HG02938 (cell line): ENCODE data around the gene NEAT1.

Source experiments
- ATAC-seq: cut with Tn5 transposase; IDR thresholded peaks from one replicate; pipeline ENCODE4 v1.9.1; 2021; ENCODE audit warnings: mild to moderate bottlenecking, moderate library complexity; ENCODE audit not compliant: unreplicated experiment

Gene NEAT1

GRCh38 chr11:65433657-65434056 is 11.1 kb downstream of the NEAT1 start:
- no peak for ATAC-seq

DNA sequence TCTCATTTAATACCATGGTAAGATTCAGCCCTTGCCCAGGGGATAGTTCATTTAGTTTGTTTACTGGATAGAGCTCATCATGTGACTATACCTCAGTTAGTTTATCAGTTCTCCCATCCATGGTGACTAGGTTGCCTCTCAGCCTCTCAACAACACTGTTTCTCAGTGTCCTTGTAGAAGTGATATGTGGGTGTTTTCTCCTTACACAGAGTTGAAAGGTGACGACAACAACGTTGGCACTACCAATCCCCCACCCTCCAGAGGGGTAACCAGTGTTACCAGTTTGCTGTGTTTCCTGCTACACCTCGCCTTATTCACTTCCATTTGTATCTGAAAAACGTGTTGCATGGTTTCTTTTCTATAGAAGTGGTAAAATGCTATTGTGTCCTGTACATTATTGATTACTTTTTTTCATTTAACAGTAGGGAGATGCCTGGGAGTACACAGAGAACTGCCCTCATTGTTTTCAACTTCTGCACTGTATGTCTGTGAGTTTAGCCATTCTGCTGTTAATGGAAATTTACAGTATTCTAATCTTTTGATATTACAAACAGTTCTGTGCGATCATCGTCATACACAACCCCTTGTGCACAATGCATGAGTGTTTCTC is 11.6 kb downstream of the NEAT1 start:
- no peak for ATAC-seq

GRCh38 chr11:65434667-65435410 is 12.2 kb downstream of the NEAT1 start:
- ATAC-seq, result no peak

- ATAC-seq, result no peak
These were observed 12.9 kb downstream of the NEAT1 start for GRCh38 chr11:65435411-65435931.

DNA sequence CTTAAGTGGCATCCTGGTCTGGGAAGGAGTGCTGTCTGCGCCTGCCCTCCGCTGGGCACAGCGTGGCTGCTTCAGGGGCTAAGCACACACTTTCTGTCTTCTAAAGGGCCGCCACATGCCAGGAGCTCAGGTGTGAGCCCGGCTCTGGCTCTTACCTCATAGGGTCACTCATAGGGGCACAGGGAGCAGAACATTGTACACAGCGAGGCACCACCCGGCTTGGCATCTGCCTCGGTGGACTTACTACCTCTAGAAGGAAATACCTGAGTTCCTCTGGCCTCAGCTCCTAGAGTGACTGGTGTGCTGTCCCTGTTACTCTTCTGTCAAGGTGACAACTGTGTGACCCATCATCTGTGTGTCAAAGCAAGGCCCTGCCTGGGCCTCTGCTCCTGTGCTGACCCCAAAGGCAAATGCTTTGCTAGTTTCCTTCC is 13.4 kb downstream of the NEAT1 start:
- ATAC-seq, result no peak

- ATAC-seq, result no peak
These were observed 13.9 kb downstream of the NEAT1 start for GRCh38 chr11:65436412-65437032.

GRCh38 chr11:65437436-65438227 is 15.0 kb downstream of the NEAT1 start:
- no peak for ATAC-seq

DNA sequence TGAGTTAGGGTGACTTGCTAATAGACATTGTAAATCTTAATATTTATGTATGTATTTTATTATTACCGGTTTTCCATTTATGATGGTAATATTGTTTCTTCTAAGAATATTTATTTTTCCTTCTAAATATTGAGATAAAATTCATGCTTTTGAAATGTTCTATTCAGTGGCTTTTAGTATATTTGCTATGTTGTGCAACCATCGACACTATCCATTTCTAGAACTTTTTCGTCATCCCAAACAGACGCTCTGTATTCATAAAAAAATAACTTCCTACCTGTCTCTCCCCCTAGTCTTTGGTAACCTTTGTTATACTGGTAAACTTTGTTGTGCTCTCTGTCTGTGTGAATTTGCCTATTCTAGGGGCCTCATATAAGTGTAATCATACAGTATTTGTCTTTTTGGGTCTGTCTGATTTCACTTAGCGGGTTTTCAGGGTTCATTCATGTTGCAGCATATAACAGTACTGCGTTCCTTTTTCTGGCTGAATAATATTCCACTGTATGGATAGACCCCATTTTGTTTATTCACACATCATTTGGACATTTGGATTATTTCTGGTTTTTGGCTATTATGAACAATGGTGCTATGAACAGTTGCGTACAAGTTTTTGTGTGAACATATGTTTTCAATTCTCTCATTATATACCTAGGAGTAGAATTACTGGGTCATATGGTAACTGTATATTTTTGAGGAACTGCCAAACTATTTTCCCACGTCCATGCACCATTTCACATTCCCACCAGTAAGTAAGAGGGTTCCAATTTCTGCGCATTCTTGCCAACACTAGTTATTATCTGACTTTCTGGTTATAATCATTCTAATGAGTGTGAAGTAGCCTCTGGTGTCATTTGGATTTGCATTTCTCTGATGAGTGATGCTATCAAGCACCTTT is 15.9 kb downstream of the NEAT1 start:
- no peak for ATAC-seq

- ATAC-seq, result no peak
These were observed 17.0 kb downstream of the NEAT1 start for GRCh38 chr11:65439331-65440181.

- no peak for ATAC-seq
These were observed 18.4 kb downstream of the NEAT1 start for GRCh38 chr11:65440831-65441499.

DNA sequence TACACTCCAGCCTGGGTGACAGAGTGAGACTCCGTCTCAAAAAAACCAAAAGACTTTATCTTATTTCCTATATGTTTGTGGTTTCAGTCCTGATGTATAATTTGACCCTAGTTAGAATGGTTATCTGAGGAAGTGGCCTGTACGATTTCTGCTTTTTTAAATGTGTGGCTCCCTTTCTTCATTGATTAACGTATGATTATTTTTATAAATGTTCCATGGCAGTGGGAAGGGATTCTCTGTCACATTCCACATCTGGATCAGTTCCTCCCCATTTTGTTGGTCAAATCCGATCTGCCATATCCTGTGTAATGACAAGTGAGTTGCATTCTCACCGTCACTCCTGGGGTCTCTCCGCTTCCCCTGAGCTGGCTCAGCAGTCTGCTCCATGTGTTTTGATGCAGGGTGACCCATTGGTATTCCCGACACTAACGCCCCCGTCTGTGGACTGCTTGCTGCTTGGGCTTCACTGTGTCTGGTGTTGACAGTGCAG is 20.3 kb downstream of the NEAT1 start:
- ATAC-seq, result no peak

DNA sequence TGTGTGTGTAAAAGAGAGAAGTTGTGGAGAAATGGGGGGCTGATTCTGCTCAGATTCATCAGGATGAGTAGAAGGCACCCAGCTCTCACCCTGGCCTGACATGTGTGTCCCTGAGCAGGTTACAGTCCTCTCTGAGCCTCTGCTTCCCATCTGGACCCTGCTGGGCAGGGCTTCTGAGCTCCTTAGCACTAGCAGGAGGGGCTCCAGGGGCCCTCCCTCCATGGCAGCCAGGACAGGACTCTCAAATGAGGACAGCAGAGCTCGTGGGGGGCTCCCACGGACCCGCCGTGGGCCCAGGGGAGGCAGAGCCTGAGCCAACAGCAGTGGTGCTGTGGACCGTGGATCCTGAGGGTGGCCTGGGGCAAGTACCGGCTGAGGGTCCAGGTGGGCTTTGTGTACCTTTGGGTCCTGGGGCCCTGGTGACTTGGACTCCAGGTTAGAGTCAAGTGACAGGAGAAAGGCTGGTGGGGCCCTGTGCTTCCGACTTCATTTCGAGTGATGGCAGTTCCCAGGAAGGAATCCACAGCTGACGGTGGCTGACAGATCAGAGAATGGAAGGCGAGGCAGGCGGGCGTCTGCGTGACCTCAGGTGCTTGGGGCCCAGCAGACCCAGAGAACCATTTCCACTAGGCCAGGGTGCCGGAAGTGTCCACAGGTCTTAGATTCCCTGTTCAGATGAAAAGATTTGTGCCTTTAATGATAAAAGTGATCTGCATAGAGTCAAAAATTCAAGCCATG is 21.9 kb downstream of the NEAT1 start:
- ATAC-seq, result no peak

DNA sequence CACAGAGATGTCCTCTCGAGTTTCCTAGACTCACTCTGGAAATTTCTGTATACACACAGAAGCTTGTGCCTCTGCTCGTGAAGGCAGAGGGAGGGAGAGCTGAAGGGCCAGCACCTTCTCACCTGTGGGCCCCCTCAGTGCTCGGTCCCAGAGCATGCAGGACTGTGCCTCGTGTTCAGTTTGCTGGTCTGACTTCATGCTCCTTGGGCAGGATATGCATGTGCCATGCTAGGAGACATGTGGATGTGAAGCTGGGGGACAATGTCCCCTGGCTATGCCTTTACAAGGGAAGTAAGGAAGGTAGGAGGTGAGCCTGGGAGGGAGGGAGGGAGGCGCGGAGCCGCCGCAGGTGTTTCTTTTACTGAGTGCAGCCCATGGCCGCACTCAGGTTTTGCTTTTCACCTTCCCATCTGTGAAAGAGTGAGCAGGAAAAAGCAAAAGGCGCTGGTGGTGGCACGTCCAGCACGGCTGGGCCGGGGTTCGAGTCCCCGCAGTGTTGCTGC is 22.6 kb downstream of the NEAT1 start:
- no peak for ATAC-seq

DNA sequence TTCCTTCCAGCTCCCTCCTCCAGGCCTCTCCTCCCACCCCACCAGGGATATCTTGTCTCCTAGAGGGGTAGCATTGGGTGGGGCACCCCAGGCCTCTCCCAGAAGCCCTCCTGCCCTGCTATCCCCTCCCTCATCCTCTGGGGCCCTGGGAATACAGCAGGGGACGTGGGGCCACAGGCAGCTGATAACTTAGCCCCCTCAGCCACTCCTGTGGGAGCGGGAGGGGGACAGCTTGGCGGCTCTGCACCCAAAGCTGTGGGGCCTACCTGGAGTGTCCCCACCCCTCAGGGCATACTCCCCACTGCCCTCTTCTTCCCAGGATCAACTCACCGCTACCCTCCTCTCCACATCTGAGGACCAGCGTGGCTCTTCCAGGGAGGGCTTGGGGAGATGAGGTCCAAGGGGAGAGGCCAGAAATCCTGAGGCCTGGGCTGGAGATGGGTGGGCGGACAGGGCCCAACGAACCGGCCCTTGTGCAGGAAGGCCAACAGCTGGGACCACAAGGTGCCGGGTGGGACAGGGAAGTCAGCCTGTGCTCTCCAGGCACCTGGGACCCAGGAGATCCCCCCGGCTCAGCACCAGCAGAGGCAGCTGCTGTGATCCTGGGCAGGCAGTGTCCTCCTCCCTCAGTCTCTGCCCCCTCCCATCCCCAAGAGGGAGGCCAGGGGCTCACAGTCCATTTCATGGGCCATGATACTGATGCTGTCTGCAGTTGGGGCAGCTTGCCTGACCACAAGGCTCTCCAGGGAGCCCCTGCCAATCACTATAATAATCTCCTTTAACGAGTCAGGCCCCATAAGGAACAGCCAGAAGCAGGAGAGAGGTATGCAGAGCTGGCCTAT is 23.2 kb downstream of the NEAT1 start:
- ATAC-seq, result no peak

DNA sequence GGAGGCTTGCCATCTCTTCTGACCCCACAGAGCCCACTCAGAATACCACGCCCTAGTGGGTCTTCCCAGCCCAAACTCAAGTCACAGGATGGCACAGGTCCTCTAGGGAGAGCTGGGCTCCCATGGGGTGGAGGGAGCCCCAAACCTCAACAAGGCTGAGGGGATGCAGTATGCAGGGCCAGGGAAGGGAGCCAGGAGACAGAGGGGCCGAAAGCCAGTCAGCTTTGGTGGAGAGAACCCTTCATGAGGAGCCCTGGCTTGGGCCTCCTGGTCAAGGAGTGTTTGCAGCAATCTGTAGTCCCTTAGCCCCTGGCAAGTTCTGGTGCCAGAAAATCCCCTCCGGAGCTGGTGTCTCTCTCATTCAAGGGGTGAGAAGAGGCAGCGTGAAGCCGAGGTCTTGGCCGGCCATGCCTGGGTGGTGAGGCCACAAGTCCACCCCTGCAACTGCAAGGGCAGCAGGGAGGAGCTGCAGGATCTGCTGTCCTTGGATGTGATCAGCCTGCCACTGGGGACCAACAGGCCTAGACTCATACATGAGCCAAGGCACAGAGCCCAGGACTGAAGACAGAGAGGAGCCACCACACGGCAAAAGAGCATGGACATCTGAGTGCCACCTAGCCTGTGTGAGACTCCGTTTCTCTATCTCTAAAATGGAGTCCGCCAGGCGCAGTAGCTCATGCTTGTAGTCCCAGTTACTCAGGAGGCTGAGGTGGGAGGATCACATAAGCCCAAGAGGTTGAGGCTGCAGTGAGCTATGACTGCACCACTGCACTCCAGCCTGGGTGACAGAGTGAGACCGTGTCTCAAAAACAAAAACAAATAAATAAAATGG is 24.1 kb downstream of the NEAT1 start:
- ATAC-seq, result no peak

DNA sequence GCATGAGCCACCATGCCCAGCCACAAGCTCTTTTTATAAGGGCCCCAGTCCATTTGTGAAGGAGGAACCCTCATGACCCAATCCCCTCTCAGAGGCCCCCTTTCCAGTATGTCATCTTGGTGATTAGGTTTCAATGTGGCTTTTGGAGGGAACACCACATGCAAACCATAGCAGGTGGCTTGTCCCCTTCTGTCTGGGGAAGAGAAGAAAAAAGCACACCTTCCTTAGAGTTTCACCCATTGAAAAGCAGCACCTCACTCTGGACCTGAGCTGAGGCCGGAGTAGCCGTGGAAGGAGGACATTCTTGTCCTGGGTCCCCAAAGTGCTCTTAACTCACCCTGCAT is 25.4 kb downstream of the NEAT1 start:
- ATAC-seq, result no peak
